Neural cell (in vitro differentiated cells): ENCODE data around the gene METRN. TPM values are rescaled to one million over a fixed set of nuclear protein-coding genes. Genes with fewer than 3 reads are reported as not detected.

Experiments
- H2AFZ ChIP-seq: fragments of 200-600, 300-800 bp; sonication (generic), shearing (Covaris generic); 2 replicates; pipeline ENCODE4 v1.6.0; 2014; ENCODE audit warnings: low read depth, mild to moderate bottlenecking, antibody characterized with exemption, low read length, moderate library complexity
- H3F3A ChIP-seq: fragments of 200-600 bp; shearing (Covaris generic); 2 replicates; pipeline ENCODE4 v1.6.1; 2016; ENCODE audit warnings: mild to moderate bottlenecking, moderate library complexity, mixed read lengths, antibody characterized with exemption, low read length; ENCODE audit not compliant: insufficient read depth, poor library complexity, severe bottlenecking
- H3K27ac ChIP-seq: fragments of 200-600, 300-800 bp; sonication (generic), shearing (Covaris generic); 2 replicates; pipeline ENCODE4 v1.5.1; 2014; ENCODE audit warnings: mild to moderate bottlenecking, low read length, moderate library complexity
- H3K27me3 ChIP-seq: fragments of 300-800, 200-600 bp; sonication (generic), shearing (Covaris generic); 2 replicates; pipeline ENCODE4 v1.6.0; 2014; ENCODE audit warnings: mild to moderate bottlenecking, low read depth, low read length, moderate library complexity; ENCODE audit not compliant: insufficient read depth
- H3K36me3 ChIP-seq: fragments of 300-800, 200-600 bp; sonication (generic), shearing (Covaris generic); 2 replicates; pipeline ENCODE4 v1.5.1; 2014; ENCODE audit warnings: mild to moderate bottlenecking, antibody characterized with exemption, low read length, moderate library complexity; ENCODE audit not compliant: insufficient read depth
- H3K4me2 ChIP-seq: fragments of 300-800, 200-600 bp; sonication (generic), shearing (Covaris generic); 2 replicates; pipeline ENCODE4 v1.6.0; 2014; ENCODE audit warnings: mild to moderate bottlenecking, low read length
- H3K4me3 ChIP-seq: fragments of 300-800, 200-600 bp; sonication (generic), shearing (Covaris generic); 2 replicates; pipeline ENCODE4 v1.5.1; 2014; ENCODE audit warnings: mild to moderate bottlenecking, low read length, moderate library complexity
- H3K79me2 ChIP-seq: fragments of 200-600 bp; shearing (Covaris generic); replicated peaks from 2 replicates; pipeline ENCODE4 v1.6.0; 2014; ENCODE audit warnings: mild to moderate bottlenecking, low read length, moderate library complexity; ENCODE audit not compliant: insufficient read depth
- H3K9ac ChIP-seq: fragments of 300-800, 200-600 bp; sonication (generic), shearing (Covaris generic); 2 replicates; pipeline ENCODE4 v1.6.1; 2016; ENCODE audit warnings: mild to moderate bottlenecking, low read length, mixed read lengths
- H3K9me2 ChIP-seq: fragments of 200-600 bp; shearing (Covaris generic); 2 replicates; pipeline ENCODE4 v1.6.1; 2016; ENCODE audit warnings: mild to moderate bottlenecking, low read length, mixed read lengths; ENCODE audit not compliant: insufficient read depth
- H3K9me3 ChIP-seq: fragments of 200-600, 300-800 bp; sonication (generic), shearing (Covaris generic); 2 replicates; pipeline ENCODE4 v1.6.1; 2016; ENCODE audit warnings: mild to moderate bottlenecking, mixed run types, low read length, moderate library complexity, mixed read lengths
- H4K20me1 ChIP-seq: fragments of 200-600 bp; shearing (Covaris generic); 2 replicates; pipeline ENCODE4 v1.6.1; 2016; ENCODE audit warnings: mild to moderate bottlenecking, mixed run types; ENCODE audit not compliant: insufficient read depth
- CTCF ChIP-seq: fragments of 450-650 bp; IDR thresholded peaks from 2 replicates; pipeline ENCODE4 v1.5.1; 2014; ENCODE audit warnings: antibody characterized with exemption, mild to moderate bottlenecking, moderate library complexity; ENCODE audit not compliant: poor library complexity, severe bottlenecking
- EP300 ChIP-seq: fragments of 450-650 bp; conservative IDR thresholded peaks from 2 replicates; pipeline ENCODE4 v1.6.1; 2014; ENCODE audit warnings: antibody characterized with exemption, mild to moderate bottlenecking, moderate library complexity; ENCODE audit not compliant: poor library complexity, severe bottlenecking
- EZH2 ChIP-seq: fragments of 200-600, 300-800 bp; shearing (Covaris generic), sonication (generic); IDR thresholded peaks from 2 replicates; pipeline ENCODE4 v1.6.1; 2014; ENCODE audit warnings: antibody characterized with exemption, low read length, borderline replicate concordance, mild to moderate bottlenecking; ENCODE audit not compliant: insufficient read depth, poor library complexity, severe bottlenecking
- MXI1 ChIP-seq: fragments of 450-650 bp; conservative IDR thresholded peaks from 2 replicates; pipeline ENCODE4 v1.6.1; 2014; ENCODE audit warnings: antibody characterized with exemption, mild to moderate bottlenecking; ENCODE audit not compliant: poor library complexity, severe bottlenecking
- POLR2AphosphoS5 ChIP-seq: IDR thresholded peaks from 2 replicates; pipeline ENCODE4 v1.6.1; 2012
- RAD21 ChIP-seq: fragments of 450-650 bp; conservative IDR thresholded peaks from 2 replicates; pipeline ENCODE4 v1.6.1; 2014; ENCODE audit warnings: antibody characterized with exemption, mild to moderate bottlenecking, moderate library complexity
- REST ChIP-seq: IDR thresholded peaks from 2 replicates; pipeline ENCODE4 v1.6.1; 2012; ENCODE audit warnings: borderline replicate concordance
- SMC3 ChIP-seq: fragments of 450-650 bp; conservative IDR thresholded peaks from 2 replicates; pipeline ENCODE4 v1.6.1; 2014; ENCODE audit warnings: antibody characterized with exemption, mild to moderate bottlenecking, moderate library complexity; ENCODE audit not compliant: poor library complexity
- TAF1 ChIP-seq: IDR thresholded peaks from 2 replicates; pipeline ENCODE4 v1.6.1; 2012; ENCODE audit warnings: low read depth
- polyA plus RNA-seq: library from polyadenylated mRNA; depleted of rRNA; stranded (reverse); fragments of >200 nt; gene quantifications from 2 replicates; pipeline ENCODE4 v1.2.3, GENCODE V29; 2014

METRN gene
- polyA plus RNA-seq, 1 donor from 2014 or later, result 37.6 TPM

- Histone ChIP-seq H3K9me2 (no peaks in the 10 kb centered on the region), H3K36me3 (no peaks in the 10 kb centered on the region), H3K4me3 (peak overlapping the region; percentile 98), H2AFZ (no peak overlapping the region), H3F3A (no peaks in the 10 kb centered on the region), H3K27me3 (no peaks in the 10 kb centered on the region), H4K20me1 (no peaks in the 10 kb centered on the region), H3K9me3 (no peaks in the 10 kb centered on the region), H3K4me2 (peak overlapping the region; percentile 65), H3K9ac (peak overlapping the region; percentile 83), H3K79me2 (peaks cover 9% of the 10 kb centered on the region), H3K27ac (peak overlapping the region; percentile 24)
- TF ChIP-seq TAF1 (no peak), REST (no peak), MXI1 (no peak), EP300 (no peak), RAD21 (no peak), EZH2 (no peak), POLR2AphosphoS5 (no peak), CTCF (no peak), SMC3 (no peak)
Measured at GRCh38 chr16:668519-669171, 46.3 kb upstream of the METRN start.

- no peak for TF ChIP-seq REST
- TF ChIP-seq MXI1, result no peak
- TF ChIP-seq RAD21, result no peak
- TF ChIP-seq TAF1, result no peak
- TF ChIP-seq EZH2, result no peak
- no peak for TF ChIP-seq SMC3
- TF ChIP-seq EP300, result no peak
- TF ChIP-seq CTCF, result no peak
- no peak for TF ChIP-seq POLR2AphosphoS5
- H3K36me3 ChIP-seq, result no peaks in the 10 kb centered on the region
- H2AFZ ChIP-seq, result no peak overlapping the region
- H3F3A ChIP-seq, result no peaks in the 10 kb centered on the region
- H3K9me2 ChIP-seq, result no peaks in the 10 kb centered on the region
- no peaks in the 10 kb centered on the region for H4K20me1 ChIP-seq
- no peak overlapping the region for H3K27ac ChIP-seq
- no peaks in the 10 kb centered on the region for H3K27me3 ChIP-seq
- H3K4me3 ChIP-seq, result peak overlapping the region; percentile 98
- H3K79me2 ChIP-seq, result peaks cover 9% of the 10 kb centered on the region
- no peak overlapping the region for H3K4me2 ChIP-seq
- no peaks in the 10 kb centered on the region for H3K9me3 ChIP-seq
- no peak overlapping the region for H3K9ac ChIP-seq
Measured at GRCh38 chr16:669666-670065, 45.3 kb upstream of the METRN start.
